K562 (cell line): ENCODE data around the gene NUP210. TPM values are rescaled to one million over a fixed set of nuclear protein-coding genes. Genes with fewer than 3 reads are reported as not detected.
A peak's percentile ranks its signal among the peaks of the same experiment; 100 is the strongest.

Experiments used
- CBX5 ChIP-seq: IDR thresholded peaks from 2 replicates; pipeline ENCODE4 v1.6.1; 2014; ENCODE audit warnings: low read depth, borderline replicate concordance
- FOS ChIP-seq: IDR thresholded peaks from 3 replicates; pipeline ENCODE4 v1.6.1; 2011; ENCODE audit not compliant: insufficient read length; ENCODE audit errors: extremely low read depth
- FOXK1 ChIP-seq: sonication (generic); formaldehyde crosslinking; IDR thresholded peaks from 2 replicates; pipeline ENCODE4 v1.8.0; 2022; ENCODE audit warnings: missing genetic modification reagents, mild to moderate bottlenecking, borderline replicate concordance
- KLF16 ChIP-seq: IDR thresholded peaks from 2 replicates; pipeline ENCODE4 v1.6.1; 2016; ENCODE audit warnings: antibody characterized with exemption
- MCM3 ChIP-seq: fragments of 450-650 bp; IDR thresholded peaks from 2 replicates; pipeline ENCODE4 v1.6.1; 2016
- PPARD ChIP-seq: fragments of 250-450 bp; sonication (Bioruptor Pico); IDR thresholded peaks from 2 replicates; pipeline ENCODE4 v1.8.0; 2022; ENCODE audit warnings: inconsistent platforms, mild to moderate bottlenecking, moderate library complexity
- RBM25 ChIP-seq: fragments of 200-400 bp; formaldehyde crosslinking; IDR thresholded peaks from 2 replicates; pipeline ENCODE4 v1.6.1; 2018; ENCODE audit warnings: low read length, low read depth, moderate library complexity; ENCODE audit not compliant: severe bottlenecking
- TAF9B ChIP-seq: fragments of 450-650 bp; IDR thresholded peaks from 2 replicates; pipeline ENCODE4 v1.6.1; 2018; ENCODE audit warnings: mild to moderate bottlenecking; ENCODE audit not compliant: partially characterized antibody
- ZFPM2 ChIP-seq: fragments of 250-450 bp; sonication (Bioruptor Pico); IDR thresholded peaks from 2 replicates; pipeline ENCODE4 v1.5.1; 2022; ENCODE audit warnings: mild to moderate bottlenecking
- ZNF121 ChIP-seq: sonication (generic); formaldehyde crosslinking; conservative IDR thresholded peaks from 2 replicates; pipeline ENCODE4 v1.8.0; 2022; ENCODE audit warnings: missing genetic modification reagents
- ZNF24 ChIP-seq: fragments of 450-650 bp; IDR thresholded peaks from 2 replicates; pipeline ENCODE4 v1.6.1; 2016
- ZNF347 ChIP-seq: fragments of 450-650 bp; formaldehyde crosslinking; IDR thresholded peaks from 2 replicates; pipeline ENCODE4 v1.4.0; 2020; ENCODE audit warnings: low read depth, mild to moderate bottlenecking, moderate library complexity
- ZNF384 ChIP-seq: IDR thresholded peaks from 2 replicates; pipeline ENCODE4 v1.6.1; 2012; ENCODE audit warnings: low read depth, low read length, improper control_type of control experiment
- ZNF449 ChIP-seq: fragments of 250-450 bp; sonication (Bioruptor Pico); IDR thresholded peaks from 2 replicates; pipeline ENCODE4 v1.8.0; 2022; ENCODE audit warnings: moderate library complexity, mild to moderate bottlenecking, inconsistent platforms
- ZNF785 ChIP-seq: fragments of 250-450 bp; sonication (Bioruptor Pico); IDR thresholded peaks from 2 replicates; pipeline ENCODE4 v1.4.0; 2020; ENCODE audit warnings: mild to moderate bottlenecking
- polyA plus RNA-seq, 8 experiments: library from polyadenylated mRNA; depleted of rRNA in 4 of 8; stranded (reverse) in 5 of 8; unstranded in 3 of 8; fragments of >200 nt; fragmentation: Nextera tagmentation in 2 of 8; fragmentation: Illumina TruSeq in 1 of 8; extraction: Ambion mirVana in 2 of 8; extraction: Trizol in 1 of 8; gene quantifications; 2 replicates each; pipeline versions ENCODE4 v1.2.1 to v1.2.3, GENCODE V29; 2011 to 2014; ENCODE audit warnings: inconsistent platforms in 1 of 8, missing spikeins in 1 of 8
- total RNA-seq, 7 experiments: library from RNA; depleted of rRNA in 6 of 7; stranded (reverse); fragments of >200 nt in 6 of 7; fragmentation: Illumina TruSeq in 2 of 7; extraction: Trizol in 2 of 7; gene quantifications; 2 replicates each; pipeline versions ENCODE4 v1.2.1 to v1.2.3, GENCODE V29; 2011 to 2021; ENCODE audit warnings: low replicate concordance in 1 of 7
- TF ChIP-seq, protein P1 (sequence below): sonication (generic); formaldehyde crosslinking; IDR thresholded peaks from 2 replicates; pipeline ENCODE4 v1.8.1; 2022; ENCODE audit warnings: missing genetic modification reagents
- TF ChIP-seq, protein P2 (sequence below): fragments of 250-450 bp; sonication (Bioruptor Pico); IDR thresholded peaks from 2 replicates; pipeline ENCODE4 v1.4.0; 2020; ENCODE audit warnings: mild to moderate bottlenecking, moderate library complexity
- TF ChIP-seq, protein P3 (sequence below): IDR thresholded peaks from 2 replicates; pipeline ENCODE4 v1.6.1; 2011; ENCODE audit not compliant: insufficient read length; ENCODE audit errors: extremely low read depth
- TF ChIP-seq, protein P4 (sequence below): sonication (generic); formaldehyde crosslinking; IDR thresholded peaks from 2 replicates; pipeline ENCODE4 v1.8.1; 2023; ENCODE audit warnings: mild to moderate bottlenecking, missing genetic modification reagents

Gene NUP210
- total and polyA plus RNA-seq, 9 of the 15 experiments (the other 6 are each of a cell fraction or from before 2014, with no cell fraction given) = 1.2 to 138 (median 44.0) TPM

- TF ChIP-seq PPARD (CRISPR knock-in tag) = no peak
- no peak for TF ChIP-seq MCM3
- TF ChIP-seq ZNF24 = no peak
- TF ChIP-seq CBX5 = no peak
- TF ChIP-seq, protein P1, sequence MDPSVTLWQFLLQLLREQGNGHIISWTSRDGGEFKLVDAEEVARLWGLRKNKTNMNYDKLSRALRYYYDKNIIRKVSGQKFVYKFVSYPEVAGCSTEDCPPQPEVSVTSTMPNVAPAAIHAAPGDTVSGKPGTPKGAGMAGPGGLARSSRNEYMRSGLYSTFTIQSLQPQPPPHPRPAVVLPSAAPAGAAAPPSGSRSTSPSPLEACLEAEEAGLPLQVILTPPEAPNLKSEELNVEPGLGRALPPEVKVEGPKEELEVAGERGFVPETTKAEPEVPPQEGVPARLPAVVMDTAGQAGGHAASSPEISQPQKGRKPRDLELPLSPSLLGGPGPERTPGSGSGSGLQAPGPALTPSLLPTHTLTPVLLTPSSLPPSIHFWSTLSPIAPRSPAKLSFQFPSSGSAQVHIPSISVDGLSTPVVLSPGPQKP (CRISPR knock-in tag) = no peak
- no peak for TF ChIP-seq ZNF384
- TF ChIP-seq, protein P2, sequence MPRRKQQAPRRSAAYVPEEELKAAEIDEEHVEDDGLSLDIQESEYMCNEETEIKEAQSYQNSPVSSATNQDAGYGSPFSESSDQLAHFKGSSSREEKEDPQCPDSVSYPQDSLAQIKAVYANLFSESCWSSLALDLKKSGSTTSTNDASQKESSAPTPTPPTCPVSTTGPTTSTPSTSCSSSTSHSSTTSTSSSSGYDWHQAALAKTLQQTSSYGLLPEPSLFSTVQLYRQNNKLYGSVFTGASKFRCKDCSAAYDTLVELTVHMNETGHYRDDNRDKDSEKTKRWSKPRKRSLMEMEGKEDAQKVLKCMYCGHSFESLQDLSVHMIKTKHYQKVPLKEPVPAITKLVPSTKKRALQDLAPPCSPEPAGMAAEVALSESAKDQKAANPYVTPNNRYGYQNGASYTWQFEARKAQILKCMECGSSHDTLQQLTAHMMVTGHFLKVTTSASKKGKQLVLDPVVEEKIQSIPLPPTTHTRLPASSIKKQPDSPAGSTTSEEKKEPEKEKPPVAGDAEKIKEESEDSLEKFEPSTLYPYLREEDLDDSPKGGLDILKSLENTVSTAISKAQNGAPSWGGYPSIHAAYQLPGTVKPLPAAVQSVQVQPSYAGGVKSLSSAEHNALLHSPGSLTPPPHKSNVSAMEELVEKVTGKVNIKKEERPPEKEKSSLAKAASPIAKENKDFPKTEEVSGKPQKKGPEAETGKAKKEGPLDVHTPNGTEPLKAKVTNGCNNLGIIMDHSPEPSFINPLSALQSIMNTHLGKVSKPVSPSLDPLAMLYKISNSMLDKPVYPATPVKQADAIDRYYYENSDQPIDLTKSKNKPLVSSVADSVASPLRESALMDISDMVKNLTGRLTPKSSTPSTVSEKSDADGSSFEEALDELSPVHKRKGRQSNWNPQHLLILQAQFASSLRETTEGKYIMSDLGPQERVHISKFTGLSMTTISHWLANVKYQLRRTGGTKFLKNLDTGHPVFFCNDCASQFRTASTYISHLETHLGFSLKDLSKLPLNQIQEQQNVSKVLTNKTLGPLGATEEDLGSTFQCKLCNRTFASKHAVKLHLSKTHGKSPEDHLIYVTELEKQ (CRISPR knock-in tag) = no peak
- TF ChIP-seq TAF9B = no peak
- TF ChIP-seq ZNF347 (CRISPR knock-in tag) = no peak
- peak; percentile 68 for TF ChIP-seq KLF16
- TF ChIP-seq ZNF449 (CRISPR knock-in tag) = no peak
- TF ChIP-seq, protein P3, sequence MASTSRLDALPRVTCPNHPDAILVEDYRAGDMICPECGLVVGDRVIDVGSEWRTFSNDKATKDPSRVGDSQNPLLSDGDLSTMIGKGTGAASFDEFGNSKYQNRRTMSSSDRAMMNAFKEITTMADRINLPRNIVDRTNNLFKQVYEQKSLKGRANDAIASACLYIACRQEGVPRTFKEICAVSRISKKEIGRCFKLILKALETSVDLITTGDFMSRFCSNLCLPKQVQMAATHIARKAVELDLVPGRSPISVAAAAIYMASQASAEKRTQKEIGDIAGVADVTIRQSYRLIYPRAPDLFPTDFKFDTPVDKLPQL = no peak
- no peak for TF ChIP-seq ZFPM2 (CRISPR knock-in tag)
- TF ChIP-seq FOXK1 = no peak
- TF ChIP-seq, protein P4, sequence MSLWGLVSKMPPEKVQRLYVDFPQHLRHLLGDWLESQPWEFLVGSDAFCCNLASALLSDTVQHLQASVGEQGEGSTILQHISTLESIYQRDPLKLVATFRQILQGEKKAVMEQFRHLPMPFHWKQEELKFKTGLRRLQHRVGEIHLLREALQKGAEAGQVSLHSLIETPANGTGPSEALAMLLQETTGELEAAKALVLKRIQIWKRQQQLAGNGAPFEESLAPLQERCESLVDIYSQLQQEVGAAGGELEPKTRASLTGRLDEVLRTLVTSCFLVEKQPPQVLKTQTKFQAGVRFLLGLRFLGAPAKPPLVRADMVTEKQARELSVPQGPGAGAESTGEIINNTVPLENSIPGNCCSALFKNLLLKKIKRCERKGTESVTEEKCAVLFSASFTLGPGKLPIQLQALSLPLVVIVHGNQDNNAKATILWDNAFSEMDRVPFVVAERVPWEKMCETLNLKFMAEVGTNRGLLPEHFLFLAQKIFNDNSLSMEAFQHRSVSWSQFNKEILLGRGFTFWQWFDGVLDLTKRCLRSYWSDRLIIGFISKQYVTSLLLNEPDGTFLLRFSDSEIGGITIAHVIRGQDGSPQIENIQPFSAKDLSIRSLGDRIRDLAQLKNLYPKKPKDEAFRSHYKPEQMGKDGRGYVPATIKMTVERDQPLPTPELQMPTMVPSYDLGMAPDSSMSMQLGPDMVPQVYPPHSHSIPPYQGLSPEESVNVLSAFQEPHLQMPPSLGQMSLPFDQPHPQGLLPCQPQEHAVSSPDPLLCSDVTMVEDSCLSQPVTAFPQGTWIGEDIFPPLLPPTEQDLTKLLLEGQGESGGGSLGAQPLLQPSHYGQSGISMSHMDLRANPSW (CRISPR knock-in tag) = peak; percentile 43; the same call in 1 of the 2 replicates
- TF ChIP-seq FOS = no peak
- TF ChIP-seq ZNF785 (CRISPR knock-in tag) = no peak
- TF ChIP-seq RBM25 = no peak
- TF ChIP-seq ZNF121 = no peak
Measured at GRCh38 chr3:13461169-13462124, 41.3 kb upstream of the NUP210 start (continued).
